SKM-1 (cell line): ENCODE measurements around the gene RALGPS1.

Experiments used
- DNase-seq: peaks from one replicate; lab custom pipeline; 2025; ENCODE audit not compliant: unreplicated experiment; lab: John Stamatoyannopoulos, UW

RALGPS1 gene

DNA sequence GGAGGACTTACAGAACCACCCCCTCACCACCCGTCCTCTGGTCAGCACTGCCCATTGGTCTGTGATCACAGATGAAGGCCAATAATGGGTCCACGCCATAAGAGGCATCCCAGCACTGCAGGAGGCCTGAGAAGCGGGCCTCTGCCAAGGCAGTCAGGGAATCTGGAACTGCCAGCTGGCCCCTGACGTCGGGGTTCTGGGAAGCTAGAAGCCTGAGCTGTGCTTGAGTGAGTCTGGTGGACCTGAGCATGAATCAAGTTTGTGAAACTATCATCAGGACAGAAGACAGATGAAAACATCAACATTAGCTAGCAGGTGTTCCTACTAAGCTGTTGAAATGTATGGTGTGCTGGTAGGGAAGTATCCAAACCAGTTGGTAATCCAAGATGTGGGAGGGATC is 200.0 kb downstream of the RALGPS1 start:
- DNase-seq: no peak

DNA sequence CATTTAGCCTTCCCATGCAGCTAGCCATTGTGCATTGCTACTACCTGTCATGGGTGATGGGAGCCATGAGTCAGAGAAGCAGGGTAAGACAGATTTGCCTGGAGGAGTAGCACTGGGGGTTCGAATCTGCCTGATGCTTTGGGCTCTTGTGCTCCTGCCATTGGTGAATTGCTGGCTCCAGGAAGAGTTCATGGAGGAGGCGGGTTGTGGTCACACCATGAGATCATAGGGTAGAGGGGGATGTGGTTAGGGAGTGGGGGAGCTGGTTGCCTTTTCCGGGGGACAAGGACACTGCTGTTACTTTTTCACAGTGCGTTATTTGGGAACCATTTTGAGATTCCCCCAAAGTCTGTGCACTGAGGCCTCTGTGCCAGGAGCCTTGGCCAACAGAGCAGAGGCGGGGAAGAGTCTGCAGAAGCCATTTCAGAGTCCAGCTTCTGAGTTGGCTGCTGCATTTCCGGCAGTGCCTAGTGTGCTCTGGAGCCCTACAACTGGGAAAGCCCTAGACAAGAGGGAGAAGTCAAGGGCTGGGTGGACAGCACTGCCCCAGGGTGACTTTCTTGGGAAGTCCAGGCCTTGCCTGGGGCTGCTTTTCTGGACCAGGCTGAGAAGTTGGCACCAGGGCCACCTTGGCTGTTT is 201.6 kb downstream of the RALGPS1 start:
- DNase-seq: no peak

DNA sequence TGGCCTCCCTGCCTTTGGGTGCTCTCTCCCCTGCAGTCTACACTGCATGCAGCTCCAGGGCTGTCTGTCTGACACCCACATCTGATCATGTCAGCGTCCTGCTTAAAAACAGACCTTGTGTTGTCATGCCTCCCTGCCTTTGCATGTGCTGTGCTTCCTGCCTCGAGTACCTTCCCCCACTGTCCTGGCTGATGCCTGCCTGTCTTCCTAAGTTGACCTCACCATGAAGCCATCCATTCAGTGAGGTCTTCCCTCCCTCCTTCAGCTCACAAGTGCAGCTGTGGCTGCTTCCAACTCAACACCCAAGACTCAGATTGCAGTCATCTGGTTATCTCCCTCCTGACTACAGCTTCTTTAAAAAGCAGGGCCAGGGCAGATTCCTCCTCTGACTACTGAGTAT is 202.4 kb downstream of the RALGPS1 start:
- no peak for DNase-seq

DNA sequence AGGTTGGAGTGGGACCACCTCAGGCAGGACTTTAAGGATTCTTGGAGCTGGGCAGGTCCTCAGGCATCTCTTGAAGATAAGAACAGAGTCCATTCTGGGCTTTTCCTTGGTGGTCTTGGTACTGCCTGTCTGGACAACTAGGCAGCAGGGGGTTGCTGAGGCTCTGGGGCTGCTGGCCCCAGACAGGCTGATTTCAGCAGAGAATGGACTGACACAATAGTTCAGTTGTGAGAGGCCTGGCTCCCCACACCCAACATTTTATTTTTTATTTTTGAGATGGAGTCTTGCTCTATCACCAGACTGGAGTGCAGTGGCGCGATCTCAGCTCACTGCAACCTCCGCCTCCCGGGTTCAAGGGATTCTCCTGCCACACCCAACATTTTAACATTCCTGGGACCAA is 203.2 kb downstream of the RALGPS1 start:
- no peak for DNase-seq

DNA sequence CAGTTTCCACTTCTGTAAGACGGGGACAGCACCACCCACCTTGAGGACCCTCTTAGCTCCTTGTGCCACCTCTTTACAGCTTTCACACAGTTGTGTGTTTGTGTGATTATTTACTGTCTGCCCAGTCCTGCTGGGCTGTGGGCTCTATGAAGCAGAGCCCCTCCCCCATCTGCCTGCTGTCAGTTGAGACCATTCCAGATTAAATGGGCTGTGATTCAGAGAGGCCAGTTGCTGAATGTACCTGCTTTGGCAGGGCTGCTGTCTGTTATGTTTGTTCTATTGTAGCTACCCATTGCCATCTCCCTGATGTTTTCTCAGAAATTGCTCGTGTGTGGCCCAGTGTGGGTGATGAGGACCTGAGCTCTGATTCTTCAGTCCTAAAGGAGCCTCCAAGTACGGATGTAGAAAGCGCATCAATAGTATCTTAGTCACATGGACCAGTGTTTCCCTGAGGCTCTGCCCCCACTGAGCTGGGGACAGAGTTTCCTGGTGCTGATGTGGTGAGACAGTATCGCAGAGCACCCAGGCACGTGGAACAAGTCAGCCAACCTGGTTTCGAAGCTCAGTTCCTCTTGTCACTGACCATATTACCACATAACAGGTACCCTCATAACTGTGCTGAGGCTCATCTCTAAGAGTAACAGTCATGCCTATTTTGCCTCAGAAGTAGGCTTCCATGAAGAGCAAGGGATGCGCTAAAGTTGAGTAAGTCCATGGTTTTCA is 204.2 kb downstream of the RALGPS1 start:
- no peak for DNase-seq

DNA sequence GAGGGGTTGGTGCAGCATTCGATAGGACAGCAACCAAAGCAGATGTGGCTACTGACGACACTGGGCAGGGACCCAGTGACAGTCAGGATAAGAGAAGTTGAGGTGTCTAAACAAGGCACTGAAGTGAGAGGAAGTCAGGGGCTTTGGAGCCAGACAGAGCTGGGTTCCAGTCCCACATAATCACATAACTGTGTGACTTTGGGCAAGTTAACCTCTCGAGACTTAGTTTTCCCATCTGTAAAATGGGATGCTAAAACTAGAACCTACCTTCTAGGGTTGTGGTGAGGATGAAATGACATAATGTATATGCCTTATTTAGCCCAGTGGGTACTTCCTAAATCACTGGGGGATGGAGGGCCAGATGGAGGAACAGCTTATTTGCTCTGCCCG is 204.7 kb downstream of the RALGPS1 start:
- no peak for DNase-seq

DNA sequence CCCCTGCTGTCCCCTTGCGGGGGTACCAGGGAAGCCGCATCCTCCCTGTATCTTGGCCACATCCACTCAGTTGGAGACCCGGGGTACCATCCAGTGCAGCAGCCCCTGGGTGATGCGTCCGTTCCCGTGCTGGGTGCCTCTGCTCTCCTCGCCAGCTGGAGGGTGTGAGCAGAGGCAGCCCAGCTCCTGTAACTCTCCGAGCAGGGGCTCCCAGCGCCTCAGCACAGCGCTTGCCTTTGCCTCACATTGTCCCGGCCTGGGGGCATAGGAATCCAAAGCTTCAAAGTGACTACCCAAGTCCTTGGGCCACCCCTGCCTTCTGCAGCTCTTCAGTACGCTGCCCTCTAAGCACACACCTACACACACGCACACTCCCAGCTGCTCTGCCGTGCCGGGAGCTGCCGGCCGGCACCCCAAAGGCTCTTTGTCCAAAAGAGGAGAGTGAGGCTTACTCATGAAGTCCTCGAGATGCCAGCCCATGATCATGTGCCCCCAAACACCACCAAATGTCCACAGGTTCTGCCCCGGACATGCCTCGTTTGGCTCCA is 207.1 kb downstream of the RALGPS1 start:
- no peak for DNase-seq

DNA sequence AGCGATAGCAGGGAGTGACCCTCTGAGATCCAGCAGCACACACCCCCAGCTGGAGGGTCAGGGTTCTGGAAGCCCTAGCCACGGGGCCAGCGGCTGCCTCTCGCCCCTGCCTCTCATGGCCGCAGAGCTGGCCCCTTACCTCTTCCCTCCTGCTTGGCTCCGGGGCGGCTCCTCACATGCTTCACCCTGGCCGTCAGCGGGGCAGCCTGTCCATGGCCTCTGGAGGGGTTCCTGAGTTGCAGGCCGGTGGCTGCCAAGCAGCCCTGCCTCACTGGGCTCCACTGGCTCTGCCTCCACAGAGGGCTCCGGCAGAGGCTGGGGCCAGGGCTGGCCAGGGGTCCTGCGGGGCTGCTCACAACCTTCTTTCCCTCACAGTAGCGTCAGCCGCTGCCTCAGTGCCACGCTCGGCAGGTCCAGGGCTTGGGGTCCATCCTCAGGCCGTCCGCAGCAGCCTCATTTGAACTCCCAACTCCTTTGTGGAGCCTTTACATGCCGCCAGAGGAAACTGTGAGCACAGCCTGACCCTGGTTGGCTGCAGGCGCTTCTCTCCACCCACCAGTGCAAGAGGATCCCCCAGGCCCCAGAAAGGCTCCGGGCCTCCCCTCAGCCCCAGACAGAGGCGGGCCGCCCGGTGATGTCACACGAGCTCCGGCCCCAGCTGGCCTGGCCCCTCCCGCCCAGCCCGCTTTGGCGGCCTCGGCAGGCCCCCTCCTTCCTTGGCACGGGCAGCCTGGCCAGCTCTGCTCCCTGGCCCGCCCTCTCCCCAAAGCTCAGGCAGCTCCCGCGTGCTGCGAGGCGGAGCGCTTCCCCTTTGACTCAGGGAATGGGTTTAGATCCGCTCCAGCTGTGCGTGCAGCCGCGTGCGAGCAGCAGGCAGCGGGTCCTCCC is 207.8 kb downstream of the RALGPS1 start, which contains the start of gene ANGPTL2:
TSS of gene ANGPTL2 (minus strand) at position 460 of the 888 bp plus-strand sequence. CDS start 13,904 bp downstream, outside the sequence.
- DNase-seq: no peak

DNA sequence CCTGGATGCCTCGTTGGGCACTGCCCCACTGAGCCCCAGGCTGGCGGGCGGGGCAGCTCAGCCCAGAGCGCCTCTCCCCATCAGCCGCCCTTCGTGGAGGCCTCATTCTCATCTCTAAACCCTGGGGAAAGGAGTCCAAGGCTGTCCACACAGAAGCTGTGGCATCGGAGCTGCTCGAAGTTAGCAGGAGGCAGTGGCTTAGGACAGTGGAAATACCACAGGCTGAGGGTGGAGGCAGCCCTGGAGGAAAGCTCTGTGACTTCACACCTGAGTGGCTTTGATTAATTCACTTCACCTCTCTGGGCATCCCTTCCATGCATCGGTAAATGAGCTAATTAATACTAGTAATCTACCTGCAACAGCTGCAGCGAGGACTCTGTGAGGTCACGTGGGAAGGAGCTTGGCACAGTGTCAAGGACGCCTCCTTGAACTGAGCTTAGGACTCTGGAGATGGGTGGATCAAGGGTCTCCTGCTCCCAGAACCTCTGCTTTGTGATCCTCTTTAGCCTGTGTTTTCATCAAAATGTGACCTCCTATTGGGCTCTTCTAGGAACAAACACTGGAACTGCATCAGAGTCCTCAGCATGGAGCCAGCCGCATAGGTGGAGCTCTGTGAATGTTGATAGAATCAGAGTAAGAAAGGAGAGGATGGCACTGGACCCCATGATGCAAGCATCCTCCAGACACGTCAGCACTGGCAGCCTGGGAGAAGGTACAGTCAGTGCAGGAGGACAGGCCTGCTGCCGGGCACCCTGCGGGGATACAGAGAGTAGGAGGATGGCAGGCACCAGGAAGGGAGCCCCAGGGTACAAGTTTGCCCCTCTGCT is 208.7 kb downstream of the RALGPS1 start:
- no peak for DNase-seq

DNA sequence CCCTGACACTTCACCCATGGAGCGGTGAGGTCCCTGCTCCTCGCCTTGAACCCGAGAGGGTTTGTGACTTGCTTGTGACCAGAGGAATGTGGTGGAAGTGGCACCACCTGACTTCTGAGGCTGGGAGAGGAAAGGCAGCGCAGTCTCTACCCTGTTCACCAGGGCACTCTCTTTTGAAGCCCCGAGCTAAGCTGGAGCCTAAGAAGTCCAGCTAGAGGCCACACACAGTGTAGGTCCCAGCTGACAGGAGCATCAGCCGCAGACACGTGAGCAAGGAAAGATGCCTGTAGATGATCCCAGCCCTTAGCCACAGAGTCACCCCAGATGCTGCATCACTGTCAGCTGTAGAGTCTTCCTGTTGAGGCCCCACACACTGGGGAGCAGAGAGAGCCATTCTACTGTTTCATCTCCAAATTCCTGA is 209.5 kb downstream of the RALGPS1 start:
- no peak for DNase-seq

DNA sequence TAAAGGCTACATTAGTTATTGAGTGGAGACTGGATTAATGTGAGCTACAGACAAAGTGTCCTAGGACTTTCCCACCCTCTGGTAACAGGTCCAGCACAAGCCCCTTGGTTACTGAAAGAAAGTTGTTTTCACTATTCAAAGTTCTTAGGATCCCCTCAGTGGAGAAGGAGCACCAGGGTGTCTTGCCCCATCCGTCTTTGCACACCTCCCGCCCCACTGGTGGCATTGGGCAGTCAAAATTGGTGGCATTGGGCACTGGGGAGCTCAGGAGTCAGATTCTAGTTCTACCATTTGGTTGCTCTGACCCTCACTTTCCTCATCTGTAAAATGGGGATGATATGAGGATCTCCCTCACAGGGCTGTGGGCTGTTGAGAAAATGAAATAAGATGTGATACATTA is 210.2 kb downstream of the RALGPS1 start:
- no peak for DNase-seq

DNA sequence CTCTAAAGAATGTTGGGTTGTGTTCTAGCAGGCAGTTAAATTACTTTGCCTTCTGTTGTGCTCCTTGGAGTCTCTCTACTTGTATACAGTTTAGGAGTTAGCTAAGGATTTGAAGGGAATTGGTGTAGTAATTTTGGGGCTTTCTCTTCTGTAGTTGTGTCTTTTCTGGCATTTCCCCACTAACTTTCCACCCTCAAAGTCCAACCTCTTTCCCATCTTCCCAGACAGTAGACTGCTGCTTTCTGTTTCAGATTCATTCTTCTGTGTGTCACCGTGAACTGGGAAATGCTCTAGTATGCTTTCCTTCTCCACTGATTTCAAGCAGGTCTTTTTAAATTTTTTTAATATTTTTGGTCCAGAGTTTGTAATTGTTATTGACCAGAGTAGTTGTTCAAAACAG is 212.4 kb downstream of the RALGPS1 start:
- DNase-seq: no peak

DNA sequence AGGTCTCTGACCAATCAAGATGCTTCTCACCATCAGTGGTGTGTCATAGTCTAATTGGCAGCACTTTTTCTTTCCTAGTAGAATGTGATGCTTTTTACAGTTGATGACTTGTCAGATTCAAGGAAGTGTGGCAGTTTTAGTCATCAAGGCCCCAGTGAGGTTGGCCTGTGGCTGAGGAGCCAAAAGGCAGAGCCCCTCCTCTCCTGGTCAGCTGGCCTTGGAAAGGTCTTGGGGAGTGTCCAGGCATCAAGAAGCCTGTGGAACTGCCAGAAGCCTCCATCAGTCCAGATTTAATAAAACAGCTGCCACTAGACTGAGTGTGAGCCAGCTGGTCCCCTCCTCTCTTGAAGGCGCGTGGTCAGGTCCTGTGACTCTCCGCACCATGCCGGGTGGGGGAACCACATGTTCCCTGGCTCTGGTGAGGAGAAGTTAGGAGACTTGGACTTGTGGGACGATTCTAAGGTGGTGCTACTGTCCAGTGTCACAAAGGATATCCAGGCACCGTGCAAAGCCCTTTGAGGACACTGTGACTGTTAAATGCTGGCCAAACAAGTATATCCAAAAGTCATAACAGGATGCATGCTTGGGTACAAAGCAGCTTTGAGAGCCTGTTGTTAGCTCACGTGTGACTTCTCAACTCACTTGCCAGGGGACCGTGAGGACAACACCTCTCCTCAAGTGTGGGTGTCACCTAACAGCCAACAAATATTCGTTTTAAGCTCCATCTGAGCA is 213.9 kb downstream of the RALGPS1 start:
- no peak for DNase-seq

DNA sequence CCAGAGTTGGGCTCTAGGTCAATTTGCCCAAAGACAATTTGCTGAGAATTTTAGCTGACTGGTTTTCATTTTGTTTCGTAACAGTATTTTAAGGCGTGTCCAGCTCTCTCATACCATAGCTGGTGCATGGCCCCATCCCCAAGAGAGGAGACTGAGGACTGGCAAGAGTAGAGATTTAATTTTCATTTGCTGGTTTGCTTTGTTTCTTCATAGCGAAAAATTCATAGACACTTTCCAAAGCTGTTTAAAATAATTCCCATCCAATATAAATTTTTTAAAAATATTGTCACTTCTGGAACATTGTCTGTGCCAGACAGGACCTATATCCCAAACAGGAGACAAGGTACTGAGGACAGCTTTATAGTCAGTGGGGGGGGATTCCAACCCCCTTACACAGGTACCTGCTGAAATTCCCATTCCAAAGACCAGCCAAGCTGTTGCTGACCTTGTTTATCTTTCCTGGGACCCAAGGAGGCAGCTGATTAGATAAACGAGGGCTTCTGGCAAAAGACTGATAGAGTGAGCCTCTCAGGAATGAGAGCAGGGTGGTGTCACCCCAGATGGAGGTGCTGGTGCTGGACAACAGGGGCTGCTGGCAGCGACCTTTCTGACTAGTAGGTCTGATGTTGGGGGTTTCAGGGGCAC is 214.6 kb downstream of the RALGPS1 start:
- no peak for DNase-seq

DNA sequence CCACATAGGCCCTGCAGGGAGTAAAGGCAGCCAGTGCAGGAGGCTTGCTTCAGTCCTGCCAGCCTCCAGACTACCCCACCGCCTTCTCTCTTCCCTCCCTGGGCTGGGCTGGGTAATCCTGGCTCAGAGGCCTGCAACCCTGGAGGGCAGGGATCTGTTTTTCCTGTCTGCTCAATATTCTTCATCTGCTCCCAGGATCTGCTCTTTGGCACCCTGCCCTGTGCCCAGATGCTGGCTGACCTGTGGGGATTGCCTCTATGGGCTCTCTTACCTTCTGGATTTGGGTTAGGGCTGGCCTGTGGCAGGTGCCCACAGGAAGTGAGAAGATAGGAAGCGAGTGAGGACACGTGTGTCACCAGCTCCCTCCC is 215.1 kb downstream of the RALGPS1 start:
- no peak for DNase-seq

DNA sequence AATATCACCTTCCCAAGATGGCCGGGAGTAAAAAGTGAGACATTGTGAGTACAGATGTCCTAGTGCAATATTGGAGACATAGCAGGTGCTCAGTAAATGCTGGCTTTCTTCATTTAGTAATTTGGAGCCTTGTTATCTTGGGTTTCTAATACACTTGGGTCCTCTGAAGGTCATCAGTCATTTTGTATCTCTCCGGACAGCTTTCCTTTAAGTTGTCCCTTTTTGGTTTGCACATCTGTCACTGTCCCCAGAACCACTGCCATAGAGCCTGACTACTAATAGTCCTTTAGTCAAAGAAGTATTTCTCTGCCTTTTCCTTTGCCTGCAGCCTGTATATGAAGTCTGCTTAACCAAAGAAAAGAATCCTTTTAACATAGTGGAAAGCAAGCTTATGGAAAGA is 215.7 kb downstream of the RALGPS1 start:
- DNase-seq: no peak

DNA sequence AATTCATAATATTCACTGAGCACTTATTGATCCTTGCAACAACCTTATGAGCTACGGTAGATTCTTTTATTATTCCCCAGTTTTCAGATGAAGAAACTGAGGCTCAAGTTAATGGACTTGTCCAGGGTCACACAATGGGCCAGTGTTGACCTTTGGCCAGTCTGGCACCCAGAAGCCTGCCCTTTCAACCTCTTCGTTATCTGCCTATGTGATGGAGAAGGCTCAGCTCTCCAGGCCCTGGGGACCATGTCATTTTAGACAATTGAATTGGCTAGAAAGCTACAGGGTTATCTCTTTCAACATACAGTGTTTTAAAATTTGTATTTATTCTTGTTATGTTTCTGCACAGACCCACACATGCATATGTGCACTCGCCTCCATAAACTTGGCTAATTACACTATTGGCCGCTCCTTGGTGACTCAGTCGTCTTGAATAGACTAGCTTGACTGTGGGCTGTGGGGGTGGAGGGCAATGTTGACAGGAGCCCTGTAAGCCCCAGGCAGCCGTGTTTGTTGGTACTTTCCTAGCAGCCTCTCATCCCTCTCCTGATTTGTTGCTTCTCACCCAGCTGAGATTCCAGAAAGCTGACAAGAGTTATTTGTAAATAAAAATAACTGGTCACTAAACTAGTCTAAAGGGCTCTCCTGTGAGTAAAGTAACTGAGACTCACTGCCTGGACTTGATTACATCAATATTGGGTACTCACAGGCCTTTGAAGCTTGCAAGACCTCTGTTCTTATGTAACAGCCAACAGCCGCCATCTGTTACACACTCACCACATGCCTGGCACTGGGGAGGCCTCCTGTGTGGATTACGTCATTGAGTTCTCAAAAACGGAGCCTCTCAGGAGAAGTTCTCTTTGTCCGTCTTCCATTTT is 216.3 kb downstream of the RALGPS1 start:
- peak; percentile 89 for DNase-seq

DNA sequence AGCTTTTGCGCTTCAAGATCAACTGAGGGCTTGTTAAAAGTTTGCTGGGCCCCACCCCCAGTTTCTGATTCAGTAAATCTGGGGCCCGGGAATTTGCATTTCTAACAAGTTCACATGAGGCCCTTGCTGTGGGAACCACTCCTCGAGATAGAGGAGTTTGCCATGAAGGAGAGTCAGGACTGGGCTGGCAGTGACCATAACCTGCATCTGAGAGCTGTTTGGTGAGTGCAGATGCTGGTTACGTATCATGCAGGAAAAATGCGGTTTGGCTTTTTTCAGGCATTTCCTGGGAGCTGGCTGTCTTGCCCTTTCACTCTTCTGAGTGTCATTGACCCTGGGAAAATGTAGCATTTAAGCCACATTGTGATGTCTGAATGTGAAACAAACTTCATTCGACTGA is 217.3 kb downstream of the RALGPS1 start:
- DNase-seq: no peak

DNA sequence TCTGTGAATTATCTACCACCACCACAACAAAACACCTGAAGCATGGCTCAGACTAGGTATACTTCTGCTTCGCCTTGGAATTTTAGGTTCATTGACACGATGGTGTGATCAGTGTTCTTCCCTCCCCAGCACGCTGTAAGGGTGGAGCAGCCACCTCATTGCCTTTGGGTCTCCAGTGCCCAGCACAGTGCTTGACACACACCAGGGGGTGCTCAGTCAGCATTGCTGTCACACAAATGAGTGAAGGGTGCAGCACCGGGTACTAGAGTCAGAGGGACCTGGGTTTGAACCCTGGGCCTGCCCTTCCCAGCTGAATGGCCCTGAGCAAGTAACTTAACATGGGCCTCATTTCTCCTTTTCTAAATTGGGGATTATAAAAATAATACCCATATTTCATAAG is 217.8 kb downstream of the RALGPS1 start:
- DNase-seq: no peak
